Fibroblast of the conjunctiva (primary cell): ENCODE results near the gene CIZ1.
"Not testable (repeated sequence)": the region's sequence is repeated elsewhere in the genome, so short reads cannot be mapped to it uniquely, and the experiment has no call there.

Source experiments
- DNase-seq: peaks from one replicate; pipeline ENCODE4 v3.0.0-alpha.2; 2010; ENCODE audit warnings: low read depth

The CIZ1 gene

DNA sequence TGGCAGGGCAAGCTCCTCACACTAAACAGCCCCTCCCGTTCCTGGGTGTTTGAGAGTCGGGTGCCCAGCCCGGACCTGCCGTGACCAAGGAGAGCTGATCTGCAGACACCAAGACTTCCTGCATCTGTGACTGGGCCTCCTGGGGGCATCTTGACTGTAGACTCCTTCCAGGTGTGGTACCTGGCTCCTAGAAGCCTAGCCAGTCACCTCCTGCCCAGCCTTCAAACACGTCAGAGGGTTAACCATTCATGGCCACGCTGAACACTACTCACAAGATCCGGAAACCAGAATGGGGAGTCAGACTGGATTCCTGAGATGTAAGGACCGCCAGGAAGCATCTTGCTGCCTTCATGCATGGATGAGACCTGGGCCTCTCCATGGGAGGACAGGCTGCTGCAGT, 45.8 kb downstream of the CIZ1 start:
- no peak for DNase-seq

DNA sequence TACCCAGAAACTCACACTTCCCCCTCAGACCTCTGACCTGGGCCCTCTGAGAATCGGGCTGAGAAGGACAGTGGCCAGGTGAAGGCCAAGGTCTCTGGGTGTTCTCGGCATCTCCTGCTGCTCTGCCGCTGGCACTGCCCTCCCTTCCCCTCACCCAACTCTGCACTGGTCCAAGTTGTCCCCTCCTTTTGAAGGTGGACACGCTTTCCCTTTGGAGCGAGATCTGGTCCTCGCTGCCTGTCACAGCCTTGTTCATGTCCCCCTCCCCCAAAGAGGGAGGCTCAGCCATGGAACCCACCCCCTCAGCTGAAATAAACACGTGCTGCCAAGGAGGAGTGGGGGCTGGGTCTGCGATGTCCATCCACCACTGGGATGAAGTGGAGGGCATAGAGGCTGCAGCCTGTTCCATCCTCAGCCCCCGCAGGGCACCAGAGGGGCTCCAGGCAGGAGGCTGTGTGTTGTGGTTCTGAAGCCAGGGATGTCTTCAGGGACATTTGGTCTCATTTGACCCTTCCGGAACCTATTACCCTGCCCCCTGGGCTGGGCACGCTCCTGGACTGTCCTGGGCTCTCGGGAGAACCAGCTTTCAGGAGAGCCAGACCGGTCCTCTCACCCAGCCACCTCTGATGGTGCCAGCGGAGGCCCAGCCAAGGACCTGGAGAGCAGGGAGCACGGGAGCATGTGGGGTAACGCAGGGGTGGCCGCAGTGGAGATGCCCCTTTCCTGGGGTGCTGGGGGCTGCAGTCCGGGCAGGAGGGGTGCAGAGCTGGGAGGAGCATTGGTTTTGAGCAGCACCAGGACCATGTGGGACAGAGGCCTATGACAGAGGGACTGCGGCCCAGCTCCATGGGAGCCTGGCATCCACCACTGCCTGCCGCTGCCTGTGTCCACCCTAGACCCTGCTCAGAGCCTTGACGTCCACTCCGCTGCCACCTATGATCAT, 46.9 kb downstream of the CIZ1 start:
- no peak for DNase-seq

GRCh38 chr9:128143525-128144238, 47.7 kb downstream of the CIZ1 start:
- DNase-seq = no peak

GRCh38 chr9:128142596-128142995, 48.8 kb downstream of the CIZ1 start:
- no peak for DNase-seq

DNA sequence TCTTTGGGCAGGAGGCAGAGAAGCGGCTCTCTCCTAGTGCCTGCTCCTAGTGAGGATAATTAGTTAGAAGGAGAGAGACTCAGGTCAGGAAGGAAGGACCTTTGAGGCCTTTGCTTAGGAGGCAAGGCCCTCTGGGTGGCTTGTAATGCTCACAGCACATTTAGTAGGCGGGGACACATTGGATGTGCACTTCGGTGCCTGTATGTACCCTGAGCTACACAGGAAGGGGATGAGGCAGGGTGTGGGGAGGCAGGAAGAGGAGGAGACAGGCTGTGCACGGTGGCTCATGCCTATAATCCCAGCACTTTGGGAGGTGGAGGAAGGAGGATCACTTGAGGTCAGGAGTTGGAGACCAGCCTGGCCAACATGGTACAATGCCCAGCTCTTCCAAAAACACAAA, 49.3 kb downstream of the CIZ1 start:
- no peak for DNase-seq

GRCh38 chr9:128141604-128142003, 49.8 kb downstream of the CIZ1 start:
- DNase-seq = no peak

DNA sequence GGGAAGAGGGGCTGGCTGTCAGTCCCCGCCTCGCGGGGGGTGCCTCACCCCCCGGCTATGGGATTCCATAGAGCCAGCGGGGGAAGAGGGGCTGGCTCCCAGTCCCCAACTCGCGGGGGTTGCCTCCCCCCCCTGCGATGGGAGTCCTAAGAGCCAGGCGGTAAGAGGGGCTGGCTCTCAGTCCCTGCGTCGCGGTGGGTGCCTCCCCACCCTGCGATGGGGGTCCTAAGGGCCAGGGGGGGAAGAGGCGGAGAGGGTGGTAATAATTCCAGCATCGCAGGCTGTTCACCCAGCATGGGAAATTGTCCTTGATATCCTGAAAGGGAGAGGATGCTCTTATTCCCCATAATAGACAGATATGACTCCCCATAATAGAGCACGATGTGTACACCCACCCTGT, 51.8 kb downstream of the CIZ1 start:
- DNase-seq = no peak

GRCh38 chr9:128138001-128138400, 53.4 kb downstream of the CIZ1 start:
- DNase-seq = no peak

DNA sequence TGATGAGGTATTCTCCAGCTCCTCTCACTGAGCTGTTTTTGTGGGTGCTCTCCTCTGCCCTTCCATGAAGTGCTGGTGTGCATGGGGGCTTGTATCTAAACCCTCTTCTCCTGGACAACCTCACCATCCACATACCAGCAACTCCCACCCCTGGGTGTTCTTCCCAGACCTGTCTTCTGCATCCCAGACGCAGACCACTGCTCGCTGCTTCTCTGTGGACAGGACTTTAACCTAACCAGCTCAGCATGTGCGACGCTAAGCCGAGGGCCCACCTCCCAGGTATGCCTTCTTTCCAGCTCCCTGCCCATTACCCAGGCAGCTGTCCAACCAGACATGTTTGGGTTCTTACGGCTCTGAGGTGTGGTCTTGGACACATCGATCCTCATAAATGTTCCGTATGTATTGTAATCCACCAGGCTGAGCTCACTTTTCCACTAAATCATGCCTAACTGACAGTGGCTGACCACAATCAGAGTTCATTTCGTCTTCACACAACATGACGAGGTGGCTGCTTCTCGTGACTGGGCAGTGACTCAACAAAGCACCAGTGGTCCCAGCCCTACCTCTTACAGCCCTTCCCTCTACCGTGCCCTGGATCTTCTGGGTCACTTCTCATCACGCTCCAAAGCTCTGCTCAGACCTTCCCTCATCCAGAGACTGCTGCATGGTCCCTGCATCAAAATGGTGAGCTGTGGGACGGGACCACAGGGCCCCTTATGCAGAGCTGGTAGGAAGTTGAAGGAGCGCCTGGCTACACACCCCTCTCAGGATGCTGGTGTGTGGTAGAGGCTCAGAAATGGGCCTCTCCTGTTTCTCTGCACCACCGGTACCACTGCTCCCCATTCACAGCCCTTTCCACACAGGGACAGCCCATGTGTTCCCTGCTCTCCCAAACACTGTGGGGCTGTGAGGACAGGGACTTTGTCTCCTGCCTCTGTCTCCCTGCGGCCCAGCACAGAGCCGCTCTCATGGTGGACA, 54.3 kb downstream of the CIZ1 start:
- no peak for DNase-seq

GRCh38 chr9:128135561-128135960, 55.8 kb downstream of the CIZ1 start:
- DNase-seq = not testable (repeated sequence)

DNA sequence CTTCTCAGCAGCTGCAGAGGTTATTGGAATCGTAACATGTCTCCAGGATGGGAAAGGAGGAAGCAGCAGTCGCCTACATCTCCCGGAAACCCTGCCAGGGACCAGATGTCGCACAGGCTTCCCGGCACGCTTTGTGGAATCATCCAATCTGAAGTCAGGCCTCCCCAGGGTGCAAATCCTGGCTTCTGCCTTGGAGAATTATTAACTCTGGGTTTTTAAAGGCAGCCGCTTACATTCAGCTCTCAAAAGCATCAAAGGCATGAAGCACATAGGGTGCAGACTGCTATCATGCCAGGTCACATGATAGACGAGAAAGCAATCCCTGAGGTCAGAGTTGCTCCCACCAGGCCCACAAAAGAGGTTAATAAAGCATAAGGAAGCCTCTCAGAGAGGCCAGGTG, 59.2 kb downstream of the CIZ1 start:
- DNase-seq = not testable (repeated sequence)

- DNase-seq = not testable (repeated sequence)
Measured at GRCh38 chr9:128131346-128131745, 60.0 kb downstream of the CIZ1 start.

DNA sequence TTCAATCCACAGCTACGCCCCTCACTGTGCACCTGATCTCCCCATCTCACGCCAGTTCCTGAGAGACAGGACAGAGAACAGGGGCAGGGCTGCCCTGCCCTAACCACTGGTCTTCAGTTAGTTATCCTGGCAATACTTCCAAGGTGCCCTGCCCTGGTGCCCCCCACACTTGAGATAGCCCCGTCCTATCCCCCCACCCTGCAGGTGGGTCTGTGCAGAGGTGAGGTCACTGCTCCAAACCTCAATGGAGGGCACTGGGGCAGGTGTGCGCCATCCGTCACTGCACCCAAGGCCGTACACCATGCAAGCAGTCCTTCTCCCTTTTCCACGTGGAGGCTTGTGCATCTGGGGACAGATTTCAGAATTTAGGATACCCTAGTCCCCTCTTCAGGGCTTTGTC, 60.7 kb downstream of the CIZ1 start:
- not testable (repeated sequence) for DNase-seq

- DNase-seq = not testable (repeated sequence)
Measured at GRCh38 chr9:128129976-128130590, 61.3 kb downstream of the CIZ1 start.

GRCh38 chr9:128128836-128129590, 62.4 kb downstream of the CIZ1 start:
- DNase-seq = no peak

GRCh38 chr9:128127990-128128835, 63.2 kb downstream of the CIZ1 start:
- DNase-seq = peak; percentile 77

DNA sequence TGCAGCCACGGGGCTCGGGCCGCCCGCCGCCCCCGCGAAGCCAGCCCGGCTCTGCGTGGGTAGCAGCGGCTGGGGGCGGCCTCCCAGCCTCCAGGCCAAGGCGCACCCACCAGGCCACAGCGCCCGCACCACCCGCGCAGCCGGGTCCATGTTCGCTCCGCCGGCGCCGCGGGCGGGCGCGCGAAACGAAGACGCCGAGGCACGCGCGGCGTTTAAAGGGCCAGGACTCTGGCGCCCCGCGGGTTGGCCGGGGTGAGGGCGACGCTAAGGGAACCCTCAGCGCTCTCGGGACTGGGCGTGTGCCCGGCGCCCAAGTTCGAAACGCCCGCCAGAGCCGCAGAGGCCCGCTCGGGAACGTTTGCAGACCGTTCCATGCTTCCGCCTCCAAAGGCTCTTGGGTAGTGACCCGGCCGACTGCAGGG, 63.8 kb downstream of the CIZ1 start, which contains the start of gene PTGES2:
TSS of gene PTGES2 (minus strand) at position 162 of the 422 bp plus-strand sequence. CDS start at position 150, 12 bp downstream.
- peak; percentile 42 for DNase-seq

DNA sequence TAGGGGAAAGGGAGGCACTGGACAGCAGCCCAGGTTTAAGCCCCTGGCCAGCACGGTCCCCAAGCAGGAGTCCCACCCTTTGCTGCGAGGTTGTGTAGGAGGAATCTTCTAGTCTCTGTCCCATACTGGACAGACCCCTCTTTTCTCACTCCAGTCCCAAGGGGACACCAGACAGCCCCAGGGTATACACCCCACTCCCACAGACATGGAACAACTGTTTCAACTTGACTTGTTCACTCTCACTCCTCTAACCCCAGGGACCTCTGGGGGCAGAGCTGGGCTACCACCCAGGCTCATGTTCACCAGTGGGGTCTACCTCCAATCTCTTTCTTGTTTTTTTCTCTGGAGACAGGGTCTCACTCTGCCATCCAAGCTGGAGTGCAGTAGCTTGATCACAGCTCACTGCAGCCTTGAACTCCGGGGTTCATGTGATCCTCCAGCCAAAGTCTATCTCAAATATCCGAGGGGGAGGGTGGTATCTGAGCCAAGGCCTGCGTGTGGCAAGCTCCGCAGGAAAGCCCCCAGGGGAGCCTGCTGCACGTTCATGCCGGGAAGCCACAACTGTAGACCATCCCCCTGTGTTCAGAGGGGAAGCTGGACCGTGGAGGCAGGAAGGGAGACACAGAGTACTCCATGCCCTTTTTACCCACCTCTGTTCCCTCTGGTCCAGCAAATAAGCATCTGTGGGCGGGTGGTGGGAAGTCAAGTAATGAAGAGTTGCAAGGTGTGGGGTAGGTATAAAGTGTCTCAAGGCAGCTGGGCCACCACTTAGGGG, 65.6 kb downstream of the CIZ1 start:
- no peak for DNase-seq
